HG03108 (cell line): Measurements from ENCODE around the gene AIM2.

Experiments
- ATAC-seq: cut with Tn5 transposase; IDR thresholded peaks from one replicate; pipeline ENCODE4 v1.9.1; 2021; ENCODE audit warnings: moderate library complexity; ENCODE audit not compliant: unreplicated experiment

The AIM2 gene

GRCh38 chr1:159023723-159024122, 52.8 kb downstream of the AIM2 start:
- no peak for ATAC-seq

DNA sequence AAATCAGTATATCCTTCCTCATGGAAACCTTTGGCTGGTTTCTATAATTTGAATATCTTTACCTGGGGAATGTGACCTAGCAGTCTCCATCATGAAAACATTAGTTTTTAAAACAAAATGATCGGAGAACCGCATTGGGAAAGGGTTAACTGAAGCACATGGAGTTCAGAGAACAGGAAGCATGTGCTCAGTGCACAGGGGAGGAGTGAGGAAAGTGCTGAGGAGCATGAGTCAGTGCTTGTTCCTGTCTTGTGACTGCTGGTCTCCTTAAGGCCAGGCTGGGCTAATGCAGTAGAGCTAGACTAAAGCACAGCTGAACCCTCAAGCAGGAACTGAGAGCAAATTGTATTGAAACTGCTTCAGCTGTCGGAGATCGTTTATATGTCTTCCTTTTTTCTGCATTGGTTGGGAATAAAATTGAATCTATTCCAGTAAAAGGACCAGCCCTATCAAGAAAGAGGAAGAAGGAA, 61.1 kb downstream of the AIM2 start:
- peak; percentile 95 for ATAC-seq

DNA sequence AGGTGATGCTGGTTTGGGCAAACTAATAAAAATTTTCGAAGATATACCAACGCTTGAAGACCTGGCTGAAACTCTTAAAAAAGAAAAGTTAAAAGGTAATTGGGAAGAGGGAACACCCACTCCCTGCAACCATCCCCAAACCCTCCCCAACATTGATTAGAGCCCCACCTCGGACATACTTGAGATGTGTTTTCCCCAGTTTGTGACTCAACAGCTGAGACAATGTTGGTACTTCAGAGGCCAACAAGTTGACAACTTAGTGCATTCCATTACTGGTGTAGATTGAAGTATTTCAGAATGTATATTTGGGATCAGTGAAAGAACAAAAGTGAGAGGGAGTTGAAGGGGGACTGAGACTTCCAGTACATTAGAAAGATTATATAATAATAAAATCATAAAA, 61.7 kb downstream of the AIM2 start:
- ATAC-seq, result no peak

- no peak for ATAC-seq
Measured at GRCh38 chr1:159014003-159014571, 62.5 kb downstream of the AIM2 start.

DNA sequence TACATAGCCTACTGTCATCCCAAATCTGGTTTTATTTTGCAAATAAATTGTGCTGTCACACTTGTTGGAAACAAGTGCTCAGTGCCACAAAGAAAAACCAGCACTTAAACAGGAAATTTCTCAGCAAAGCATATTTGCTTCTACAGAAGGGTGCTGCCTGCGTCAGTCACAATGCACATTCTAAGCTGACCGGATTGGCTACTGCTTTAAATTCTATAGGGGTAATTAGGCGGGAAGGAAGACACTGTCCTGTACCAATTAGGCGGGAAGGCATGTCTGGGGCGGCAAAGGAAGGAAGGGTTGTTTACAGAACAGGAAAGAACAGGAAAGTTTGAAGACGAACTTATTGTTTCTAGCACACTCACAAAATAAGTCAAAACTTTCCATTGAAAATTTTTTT, 64.1 kb downstream of the AIM2 start:
- ATAC-seq, result peak; percentile 21
